GM18951 (cell line): ENCODE data around the gene MAPK14.
"Not testable (repeated sequence)": the region's sequence is repeated elsewhere in the genome, so short reads cannot be mapped to it uniquely, and the experiment has no call there.

Experiments used
- POLR2A ChIP-seq: IDR thresholded peaks from 4 replicates; pipeline ENCODE4 v1.6.1; 2011; ENCODE audit warnings: mild to moderate bottlenecking; ENCODE audit not compliant: insufficient read length, insufficient read depth; ENCODE audit errors: extremely low read depth
- in situ Hi-C: fragments of 300-500 bp; cut with MboI; formaldehyde crosslinking; loops from one replicate; pipeline ENCODE4 v1.12.0; 2022; ENCODE audit warnings: low sequenced_read_pairs, mixed read lengths, inconsistent platforms; ENCODE audit not compliant: unreplicated experiment

The MAPK14 gene

DNA sequence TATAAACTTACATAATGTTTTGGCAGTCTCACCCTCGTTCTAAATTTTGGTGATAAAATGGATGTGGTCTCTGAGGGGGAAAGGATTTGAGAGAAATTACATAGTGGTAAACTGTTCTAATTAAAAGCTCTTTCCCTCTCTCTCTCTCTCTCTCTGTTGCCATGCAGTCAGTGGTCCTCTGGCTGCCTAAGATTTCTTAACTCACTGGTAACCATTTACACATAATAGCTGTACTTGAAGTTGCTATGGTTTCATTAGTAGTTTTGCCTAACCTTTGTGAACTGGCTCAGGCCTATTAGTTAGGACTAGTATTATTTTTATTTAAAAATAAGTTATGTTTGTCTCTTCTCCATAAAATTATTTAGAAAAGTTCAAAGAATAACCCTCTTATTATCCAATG lies 42.0 kb downstream of the MAPK14 start:
- in situ Hi-C loops: no loop called here
- no peak for TF ChIP-seq POLR2A

DNA sequence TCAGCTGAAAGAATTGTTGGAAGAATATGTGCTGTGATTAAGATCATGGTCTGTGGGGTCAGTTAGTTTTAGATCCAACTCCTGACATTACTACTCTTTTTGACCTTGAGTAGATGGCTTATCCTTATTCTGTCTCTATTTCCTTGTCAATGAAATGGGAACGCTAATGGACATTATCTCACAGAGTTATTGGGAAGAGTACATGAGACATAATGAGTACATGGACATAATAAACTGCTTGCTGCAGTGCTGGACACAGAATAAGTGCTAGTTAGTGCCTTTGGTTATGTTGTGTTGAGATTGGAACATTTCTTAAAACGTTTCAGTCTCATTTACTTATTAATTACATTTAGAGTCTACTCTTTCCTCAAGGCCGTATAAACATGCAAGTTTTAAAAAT lies 42.6 kb downstream of the MAPK14 start:
- no peak for TF ChIP-seq POLR2A
- in situ Hi-C loops: no loop called here

DNA sequence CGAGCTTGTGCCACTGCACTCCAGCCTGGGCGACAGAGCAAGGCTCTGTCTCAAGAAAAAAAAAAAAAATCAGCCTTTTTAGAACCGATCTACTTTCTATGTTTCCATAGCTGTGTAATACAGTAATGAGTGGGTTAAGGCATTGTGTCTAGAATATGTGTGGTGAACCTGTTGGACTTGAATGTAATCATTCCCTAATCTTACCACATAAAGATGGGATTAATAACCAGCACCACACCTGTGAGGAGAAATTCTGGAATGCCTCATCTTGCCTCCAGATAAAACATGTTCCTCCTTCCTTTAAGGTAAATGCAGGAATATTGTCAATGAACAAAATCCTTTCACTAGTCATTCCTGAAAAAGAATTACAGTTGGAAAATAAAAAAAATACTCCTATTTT lies 43.7 kb downstream of the MAPK14 start:
- in situ Hi-C loops: no loop called here
- TF ChIP-seq POLR2A: no peak

DNA sequence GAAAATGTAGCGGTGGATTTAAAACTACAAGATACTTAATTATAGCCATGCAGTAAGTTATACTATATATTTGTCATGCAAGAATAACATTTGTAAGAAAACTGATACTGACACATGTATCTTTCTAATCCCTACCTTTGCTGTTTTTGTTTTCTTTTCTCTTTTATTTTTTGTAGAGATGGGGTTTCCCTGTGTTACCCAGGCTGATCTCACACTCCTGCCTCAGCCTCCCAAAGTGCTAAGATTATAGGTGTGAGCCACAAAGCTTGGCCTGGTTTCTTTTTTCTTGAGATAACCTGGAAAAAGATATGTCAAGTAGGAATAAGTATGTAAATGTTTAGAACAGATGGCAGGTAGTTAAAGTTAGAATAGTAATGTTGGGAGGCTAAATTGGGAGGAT lies 44.1 kb downstream of the MAPK14 start:
- TF ChIP-seq POLR2A: no peak
- in situ Hi-C loops: no loop called here

DNA sequence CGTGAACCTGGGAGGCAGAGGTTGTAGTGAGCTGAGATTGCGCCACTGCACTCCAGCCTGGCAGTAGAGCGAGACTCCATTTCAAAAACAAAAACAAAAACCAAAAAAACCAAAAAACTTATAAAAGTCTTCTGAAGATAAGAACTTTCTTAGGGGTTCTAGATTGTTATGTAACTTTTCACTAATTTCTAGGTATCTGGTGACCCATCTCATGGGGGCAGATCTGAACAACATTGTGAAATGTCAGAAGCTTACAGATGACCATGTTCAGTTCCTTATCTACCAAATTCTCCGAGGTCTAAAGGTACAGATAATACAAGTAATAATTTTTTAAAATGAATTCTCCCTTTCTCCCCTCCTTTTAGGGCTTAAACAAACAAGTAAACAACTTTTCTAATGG lies 45.1 kb downstream of the MAPK14 start:
- in situ Hi-C loops: no loop called here
- TF ChIP-seq POLR2A: no peak

DNA sequence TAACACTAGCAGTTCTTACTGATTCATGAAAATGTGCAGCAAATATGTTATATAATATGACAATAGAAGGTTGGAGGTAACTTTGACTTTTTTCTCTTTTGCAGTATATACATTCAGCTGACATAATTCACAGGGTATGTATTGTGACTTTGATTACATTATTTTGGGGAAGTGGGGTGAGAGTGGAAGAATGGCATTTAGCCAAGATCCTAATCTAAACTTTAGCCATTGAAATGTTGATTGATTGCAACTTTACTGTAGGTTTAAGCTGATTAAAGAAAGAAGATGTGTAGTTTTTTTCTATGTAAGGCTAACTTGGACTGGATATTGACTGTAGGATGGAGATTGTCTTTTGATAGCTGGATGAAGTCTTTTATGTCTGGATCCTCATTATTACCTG lies 46.0 kb downstream of the MAPK14 start:
- in situ Hi-C loops: no loop called here
- no peak for TF ChIP-seq POLR2A

DNA sequence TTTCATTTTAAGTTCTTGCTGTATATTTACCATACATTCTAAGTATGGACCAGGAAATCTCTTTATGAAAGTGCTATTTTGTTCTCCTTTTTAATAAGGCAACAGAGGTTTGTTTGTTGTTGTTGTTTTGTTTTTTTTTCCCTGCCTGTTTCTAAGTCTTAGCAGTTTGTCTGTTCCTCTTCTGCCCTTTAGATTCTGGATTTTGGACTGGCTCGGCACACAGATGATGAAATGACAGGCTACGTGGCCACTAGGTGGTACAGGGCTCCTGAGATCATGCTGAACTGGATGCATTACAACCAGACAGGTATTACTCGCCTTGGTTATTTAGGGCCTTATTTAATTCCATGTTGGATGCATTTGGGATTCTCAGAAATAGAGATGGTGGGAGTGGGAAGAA lies 48.0 kb downstream of the MAPK14 start:
- in situ Hi-C loops: no loop called here
- no peak for TF ChIP-seq POLR2A

DNA sequence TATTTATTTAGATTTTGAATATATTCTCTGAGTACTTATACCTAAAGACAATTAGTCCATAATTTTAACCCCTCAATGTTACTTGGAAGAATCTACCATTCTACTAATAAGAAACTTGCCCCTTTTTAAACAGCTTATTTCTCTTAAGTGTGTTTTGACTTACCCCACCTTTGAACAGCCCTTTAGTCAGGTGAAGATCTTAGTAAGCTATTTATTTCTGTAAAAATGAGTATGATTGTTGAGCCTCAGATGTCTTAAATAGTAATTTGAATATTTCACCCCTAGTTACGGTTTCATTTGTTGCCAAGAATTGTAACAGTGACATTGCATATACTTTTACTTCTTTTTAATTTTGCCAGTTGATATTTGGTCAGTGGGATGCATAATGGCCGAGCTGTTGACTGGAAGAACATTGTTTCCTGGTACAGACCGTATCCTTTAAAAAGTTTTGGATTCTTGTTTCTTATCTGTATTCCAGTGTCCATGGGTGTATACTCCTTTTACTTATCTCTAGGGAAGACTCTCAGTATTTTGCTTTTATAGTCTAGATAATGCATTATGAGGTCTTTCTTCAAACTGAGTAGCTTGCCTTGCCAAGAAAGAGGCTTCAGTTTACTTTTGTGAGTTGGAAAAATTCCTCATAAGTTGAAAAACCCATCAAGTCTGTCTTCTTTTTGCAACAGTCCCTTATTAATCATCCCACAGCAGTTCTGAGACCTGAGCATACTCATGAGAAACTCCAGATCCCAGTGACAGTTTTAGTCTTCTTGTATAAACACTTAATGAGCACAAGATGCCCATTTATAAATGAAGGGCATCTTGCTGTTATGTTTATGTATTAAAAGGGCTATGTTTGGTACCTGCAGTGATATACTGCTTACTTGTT lies 48.8 kb downstream of the MAPK14 start:
- no peak for TF ChIP-seq POLR2A
- in situ Hi-C loops: no loop called here

DNA sequence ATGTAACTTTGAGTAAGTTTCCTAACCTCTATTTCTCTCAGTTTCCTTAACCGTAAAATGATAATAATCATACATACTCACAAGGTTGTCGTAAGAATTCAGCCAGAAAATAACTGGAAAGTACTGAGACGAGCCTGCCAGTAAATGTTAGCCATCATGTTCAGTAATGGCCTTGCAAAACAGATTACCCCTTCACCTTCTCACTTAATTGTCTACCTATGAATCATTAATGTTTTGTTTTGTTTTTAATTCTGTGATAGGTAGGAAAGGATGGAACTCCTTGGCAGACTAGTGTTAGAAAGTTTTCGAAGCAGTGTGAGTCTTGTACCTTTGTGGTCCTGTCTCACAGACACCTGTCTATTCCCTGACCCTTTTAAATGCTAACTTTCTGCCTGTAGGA lies 50.6 kb downstream of the MAPK14 start:
- no peak for TF ChIP-seq POLR2A
- in situ Hi-C loops: no loop called here

DNA sequence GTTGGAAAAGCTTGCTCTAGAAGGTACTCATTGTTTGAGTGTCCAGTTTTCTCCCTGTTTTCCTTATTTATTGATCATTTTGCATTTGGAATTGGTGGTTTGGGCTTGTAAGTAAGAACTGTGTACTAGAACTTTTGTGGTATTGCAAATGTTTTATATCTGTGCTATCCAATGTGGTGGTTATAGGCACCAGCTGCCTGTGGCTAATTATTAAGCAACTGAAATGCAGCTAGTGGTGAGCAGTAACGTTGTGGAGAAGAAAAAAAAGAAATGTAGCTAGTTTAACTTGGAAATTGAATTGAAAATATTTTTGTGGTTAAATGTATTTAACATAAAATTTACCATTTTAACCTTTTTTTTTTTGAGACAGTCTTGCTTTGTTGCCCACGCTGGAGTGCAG lies 52.0 kb downstream of the MAPK14 start:
- in situ Hi-C loops: no loop called here
- TF ChIP-seq POLR2A: no peak

DNA sequence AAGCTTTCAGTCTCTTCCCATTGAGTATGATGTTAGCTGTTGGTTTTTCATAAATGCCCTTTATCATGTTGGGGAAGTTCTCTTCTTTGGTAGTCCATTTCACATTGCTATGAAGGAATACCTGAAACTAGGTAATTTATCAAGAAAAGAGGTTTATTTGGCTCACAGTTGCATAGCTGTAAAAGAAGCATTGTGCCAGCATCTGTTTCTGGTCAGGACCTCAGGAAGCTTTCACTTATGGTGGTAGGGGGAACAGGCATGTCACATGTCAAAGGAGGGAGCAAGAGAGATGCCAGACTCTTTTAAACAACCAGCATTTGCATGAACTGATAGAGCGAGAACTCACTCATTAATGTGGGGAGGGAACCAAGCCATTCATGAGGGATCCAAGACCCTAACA lies 54.7 kb downstream of the MAPK14 start:
- in situ Hi-C loops: no loop called here
- TF ChIP-seq POLR2A: no peak

DNA sequence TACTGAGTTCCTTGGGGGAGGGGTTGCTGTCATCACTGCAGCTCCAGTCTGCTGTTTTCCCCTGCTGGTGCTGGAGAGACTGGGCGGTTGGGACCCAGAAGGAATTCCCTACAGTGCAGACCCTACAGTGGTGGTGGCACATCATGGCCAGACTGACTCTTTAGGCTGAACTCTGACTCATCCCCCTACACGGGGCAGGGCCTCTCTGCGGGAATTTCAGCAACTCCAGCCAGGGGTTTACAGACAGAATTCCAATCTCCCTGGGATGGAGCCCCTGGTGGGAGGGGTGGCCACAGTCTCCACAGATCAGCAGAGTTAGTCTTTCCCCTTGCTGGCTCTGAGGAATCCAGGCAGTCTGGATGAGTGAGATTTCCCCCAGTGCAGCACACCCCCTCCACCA lies 55.8 kb downstream of the MAPK14 start:
- in situ Hi-C loops: no loop called here
- TF ChIP-seq POLR2A: no peak

DNA sequence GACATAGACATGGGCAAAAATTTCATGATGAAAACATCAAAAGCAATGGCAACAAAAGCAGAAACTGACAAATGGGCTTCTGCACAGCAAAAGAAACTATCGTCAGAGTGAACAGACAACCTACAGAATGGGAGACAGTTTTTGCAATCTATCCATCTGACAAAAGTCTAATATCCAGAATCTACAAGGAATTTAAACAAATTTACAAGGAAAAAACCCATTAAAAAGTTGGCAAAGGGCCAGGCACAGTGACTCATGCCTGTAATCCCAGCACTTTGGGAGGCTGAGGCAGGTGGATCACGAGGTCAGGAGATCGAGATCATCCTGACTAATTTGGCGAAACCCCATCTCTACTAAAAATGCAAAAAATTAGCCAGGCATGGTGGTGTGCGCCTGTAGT lies 60.6 kb downstream of the MAPK14 start:
- in situ Hi-C loops: not testable (repeated sequence)

DNA sequence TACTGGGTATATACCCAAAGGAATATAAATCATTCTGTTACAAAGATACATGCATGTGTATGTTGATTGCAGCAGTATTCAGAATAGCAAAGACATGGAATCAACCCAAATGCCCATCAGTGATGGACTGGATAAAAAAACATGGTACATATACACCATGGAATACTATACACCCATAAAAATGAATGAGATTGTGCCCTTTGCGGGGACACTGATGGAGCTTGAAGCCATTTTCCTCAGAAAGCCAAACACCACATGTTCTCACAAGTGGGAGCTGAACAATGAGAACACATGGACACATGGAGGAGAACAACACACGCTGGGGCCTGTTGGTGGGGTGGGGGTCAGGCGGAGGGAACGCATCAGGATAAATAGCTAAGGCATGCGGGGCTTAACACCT lies 61.4 kb downstream of the MAPK14 start:
- TF ChIP-seq POLR2A: no peak
- in situ Hi-C loops: no loop called here

DNA sequence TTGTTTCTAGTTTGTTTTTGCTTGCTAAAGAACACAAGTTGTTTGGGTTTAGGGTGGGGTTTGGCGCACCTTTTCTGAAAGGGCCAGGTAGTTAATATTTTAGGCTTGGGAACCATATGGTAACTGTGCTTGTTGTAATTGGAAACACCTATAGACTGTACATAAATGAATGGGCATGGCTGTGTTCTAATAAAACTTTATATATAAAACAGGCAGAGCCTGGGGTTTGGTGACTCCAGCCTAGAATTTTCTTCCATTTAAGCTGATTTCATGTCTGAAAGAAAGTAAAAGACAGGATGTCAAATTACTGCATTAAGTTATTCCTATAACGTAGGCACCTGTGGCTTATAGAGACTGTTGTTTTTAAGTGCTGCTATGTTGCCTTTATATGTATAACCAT lies 66.6 kb downstream of the MAPK14 start:
- in situ Hi-C loops: no loop called here
- TF ChIP-seq POLR2A: no peak
